Measurements from ENCODE around the gene SLC12A9.

DNA sequence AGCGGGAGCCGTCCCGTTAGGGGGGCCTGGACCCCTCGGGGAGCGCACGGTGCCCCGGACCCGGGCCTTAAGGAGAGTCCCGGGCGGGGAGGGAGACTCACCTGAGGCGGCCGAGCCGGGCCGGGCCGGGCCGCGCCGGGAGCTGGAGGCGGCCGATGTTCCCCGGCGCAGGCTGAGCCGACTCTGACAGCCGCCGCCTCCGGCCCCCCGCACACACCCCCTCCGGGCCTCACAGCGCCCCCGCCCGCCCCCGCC lies 43.1 kb downstream of the SLC12A9 start, which contains the start of gene ACHE:
- TF ChIP-seq, protein P1, sequence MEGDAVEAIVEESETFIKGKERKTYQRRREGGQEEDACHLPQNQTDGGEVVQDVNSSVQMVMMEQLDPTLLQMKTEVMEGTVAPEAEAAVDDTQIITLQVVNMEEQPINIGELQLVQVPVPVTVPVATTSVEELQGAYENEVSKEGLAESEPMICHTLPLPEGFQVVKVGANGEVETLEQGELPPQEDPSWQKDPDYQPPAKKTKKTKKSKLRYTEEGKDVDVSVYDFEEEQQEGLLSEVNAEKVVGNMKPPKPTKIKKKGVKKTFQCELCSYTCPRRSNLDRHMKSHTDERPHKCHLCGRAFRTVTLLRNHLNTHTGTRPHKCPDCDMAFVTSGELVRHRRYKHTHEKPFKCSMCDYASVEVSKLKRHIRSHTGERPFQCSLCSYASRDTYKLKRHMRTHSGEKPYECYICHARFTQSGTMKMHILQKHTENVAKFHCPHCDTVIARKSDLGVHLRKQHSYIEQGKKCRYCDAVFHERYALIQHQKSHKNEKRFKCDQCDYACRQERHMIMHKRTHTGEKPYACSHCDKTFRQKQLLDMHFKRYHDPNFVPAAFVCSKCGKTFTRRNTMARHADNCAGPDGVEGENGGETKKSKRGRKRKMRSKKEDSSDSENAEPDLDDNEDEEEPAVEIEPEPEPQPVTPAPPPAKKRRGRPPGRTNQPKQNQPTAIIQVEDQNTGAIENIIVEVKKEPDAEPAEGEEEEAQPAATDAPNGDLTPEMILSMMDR (IDR thresholded peaks at IDR 0.05; ENCODE audit: low read depth, low read length, poor library complexity, severe bottlenecking) = no peak
- TF ChIP-seq EZH2phosphoT487 (IDR thresholded peaks at IDR 0.05; ENCODE audit: borderline replicate concordance, low read length) = no peak
